Endothelial cell of umbilical vein (primary cell): ENCODE data around the gene PPP2R5D. TPM values are rescaled to one million over a fixed set of nuclear protein-coding genes. Genes with fewer than 3 reads are reported as not detected.
"Not testable (repeated sequence)": the region's sequence is repeated elsewhere in the genome, so short reads cannot be mapped to it uniquely, and the experiment has no call there.

Source experiments
- BruUV-seq: library from RNA; stranded (reverse); fragments of 400-500 nt; replicated peaks from 2 replicates; lab custom pipeline; 2021; lab: Mats Ljungman, UMichigan
- CTCF ChIA-PET: fragments of 300-600, 350-600 bp; sonication (Branson Sonifier 250); formaldehyde crosslinking; loops from one replicate; lab custom pipeline; 2021; ENCODE audit warnings: antibody characterized with exemption, inconsistent platforms; lab: Charles Lee
- POLR2A ChIA-PET: fragments of 300-600, 350-600 bp; sonication (Branson Sonifier 250); formaldehyde crosslinking; loops from one replicate; lab custom pipeline; 2021; ENCODE audit warnings: antibody characterized with exemption, inconsistent platforms; lab: Charles Lee
- DNase-seq: peaks from one replicate; pipeline ENCODE4 v3.0.0-alpha.2; 2011; ENCODE audit warnings: low read depth, low spot score
- FAIRE-seq: peaks from 2 replicates; lab custom pipeline; 2011; peaks lifted over from hg19 to GRCh38; lab: Jason Lieb, UNC
- H2AFZ ChIP-seq: 2 replicates; pipeline ENCODE4 v1.6.0; 2012; ENCODE audit warnings: low read depth, low read length, control low read depth, inconsistent platforms
- H3K27ac ChIP-seq: 2 replicates; pipeline ENCODE4 v1.5.1; 2011; ENCODE audit warnings: low read depth, mild to moderate bottlenecking, control low read depth, low read length, moderate library complexity; ENCODE audit not compliant: insufficient read depth
- H3K27me3 ChIP-seq, 2 experiments: 2 replicates each; pipeline versions ENCODE4 v1.6.0 to v1.6.1; 2011; ENCODE audit warnings: low read length in 2 of 2, mixed read lengths in 1 of 2; ENCODE audit not compliant: control insufficient read depth in 2 of 2, insufficient read depth in 2 of 2
- H3K36me3 ChIP-seq, 2 experiments: 2 replicates in 1 of 2; 3 replicates in 1 of 2; pipeline ENCODE4 v1.5.1; 2011; ENCODE audit warnings: low read length in 2 of 2, mild to moderate bottlenecking in 1 of 2, moderate library complexity in 1 of 2; ENCODE audit not compliant: control insufficient read depth in 2 of 2, insufficient read depth in 2 of 2; ENCODE audit errors: extremely low read depth in 1 of 2
- H3K4me1 ChIP-seq: 3 replicates; pipeline ENCODE4 v1.5.1; 2011; ENCODE audit warnings: mild to moderate bottlenecking, low read length; ENCODE audit not compliant: control insufficient read depth, insufficient read depth; ENCODE audit errors: extremely low read depth
- H3K4me2 ChIP-seq: 2 replicates; pipeline ENCODE4 v1.6.1; 2011; ENCODE audit warnings: low read length, control low read depth, mixed read lengths; ENCODE audit not compliant: insufficient read depth
- H3K4me3 ChIP-seq, 3 experiments: fragments of 200-600 bp in 1 of 3; sonication (generic), shearing (Covaris generic) in 1 of 3; replicated peaks in 1 of 3; 2 replicates each; pipeline ENCODE4 v1.5.1; 2011 to 2016; ENCODE audit warnings: control low read depth in 3 of 3, low read length in 3 of 3, mild to moderate bottlenecking in 2 of 3, inconsistent platforms in 1 of 3, low read depth in 1 of 3, moderate library complexity in 1 of 3; ENCODE audit not compliant: insufficient read depth in 1 of 3
- H3K79me2 ChIP-seq: 2 replicates; pipeline ENCODE4 v1.6.0; 2012; ENCODE audit warnings: low read length, inconsistent platforms; ENCODE audit not compliant: control insufficient read depth, insufficient read depth
- H3K9ac ChIP-seq: replicated peaks from 2 replicates; pipeline ENCODE3; 2011; ENCODE audit warnings: low read length, control low read depth; ENCODE audit not compliant: insufficient read depth; ENCODE audit errors: extremely low read depth
- H3K9me1 ChIP-seq: replicated peaks from 3 replicates; pipeline ENCODE4 v1.6.0; 2011; ENCODE audit warnings: mild to moderate bottlenecking, low read length; ENCODE audit not compliant: control insufficient read depth, insufficient read depth; ENCODE audit errors: extremely low read depth
- H3K9me3 ChIP-seq: replicated peaks from 2 replicates; pipeline ENCODE4 v1.5.1; 2012; ENCODE audit warnings: low read length, inconsistent platforms; ENCODE audit not compliant: control insufficient read depth, insufficient read depth
- H4K20me1 ChIP-seq: replicated peaks from 2 replicates; pipeline ENCODE3; 2011; ENCODE audit warnings: mild to moderate bottlenecking, low read length; ENCODE audit not compliant: control insufficient read depth, insufficient read depth; ENCODE audit errors: extremely low read depth
- CTCF ChIP-seq, 2 donors: IDR thresholded peaks; 1 replicate in 1 of 2; 2 replicates in 1 of 2; pipeline ENCODE4 v1.5.1; 2011; ENCODE audit warnings: low read length in 2 of 2, mild to moderate bottlenecking in 2 of 2, moderate library complexity in 2 of 2, control low read depth in 1 of 2, inconsistent platforms in 1 of 2, low read depth in 1 of 2; ENCODE audit not compliant: insufficient read depth in 1 of 2; ENCODE audit errors: extremely low read depth in 1 of 2
- EZH2 ChIP-seq: IDR thresholded peaks from 2 replicates; pipeline ENCODE4 v1.6.1; 2012; ENCODE audit warnings: borderline replicate concordance, low read depth, mild to moderate bottlenecking, moderate library complexity, low read length, inconsistent platforms; ENCODE audit not compliant: severe bottlenecking
- FOS ChIP-seq: IDR thresholded peaks from 2 replicates; pipeline ENCODE4 v1.6.1; 2011; ENCODE audit warnings: mild to moderate bottlenecking, low read length, moderate library complexity, borderline replicate concordance; ENCODE audit not compliant: insufficient read depth
- GATA2 ChIP-seq: IDR thresholded peaks from 2 replicates; pipeline ENCODE4 v1.7.0; 2011; ENCODE audit warnings: low read depth, mild to moderate bottlenecking, moderate library complexity, mixed read lengths, low read length; ENCODE audit not compliant: insufficient read length, insufficient read depth
- JUN ChIP-seq: IDR thresholded peaks from 2 replicates; pipeline ENCODE4 v1.6.1; 2011; ENCODE audit warnings: borderline replicate concordance, low read depth; ENCODE audit not compliant: insufficient read length, insufficient read depth
- MAX ChIP-seq: IDR thresholded peaks from 2 replicates; pipeline ENCODE4 v1.6.1; 2011; ENCODE audit not compliant: insufficient read depth, insufficient read length
- MYC ChIP-seq: IDR thresholded peaks from one replicate; pipeline ENCODE4 v1.6.1; 2011; ENCODE audit warnings: mild to moderate bottlenecking, low read depth, low read length
- POLR2A ChIP-seq: IDR thresholded peaks from 2 replicates; pipeline ENCODE4 v1.6.1; 2012; ENCODE audit warnings: low read depth, mild to moderate bottlenecking, control low read depth, low read length
- POLR2AphosphoS5 ChIP-seq: IDR thresholded peaks from 2 replicates; pipeline ENCODE4 v1.6.1; 2012; ENCODE audit warnings: low read depth, mild to moderate bottlenecking, control low read depth, low read length, moderate library complexity; ENCODE audit not compliant: insufficient read depth
- dilution Hi-C: fragments of 300-500 bp; cut with MboI; formaldehyde crosslinking; loops from one replicate; pipeline ENCODE4 v1.15.0; 2019; ENCODE audit warnings: low sequenced_read_pairs; ENCODE audit not compliant: extremely low pct_ligation_motif_present
- intact Hi-C: fragments of 100-400 bp; cut with micrococcal nuclease; formaldehyde crosslinking; loops from one replicate; pipeline ENCODE4 v1.10.0; 2022
- polyA plus RNA-seq, 4 experiments: library from polyadenylated mRNA; depleted of rRNA in 3 of 4; stranded (reverse) in 3 of 4; unstranded in 1 of 4; fragments of >200 nt; gene quantifications; 2 replicates each; pipeline versions ENCODE4 v1.2.1 to v1.2.3, GENCODE V29; 2011 to 2012; ENCODE audit warnings: missing spikeins in 1 of 4
- total RNA-seq: library from RNA; stranded (reverse); gene quantifications from 2 replicates; pipeline ENCODE4 v1.2.3, GENCODE V29; 2021

The PPP2R5D gene
- total and polyA plus RNA-seq, 2 donors (not counting 3 experiments of a cell fraction or from before 2014, with no cell fraction given), result 45.5 to 60.2 TPM

GRCh38 chr6:42996513-42996912 lies 12.1 kb downstream of the PPP2R5D start:
- Histone ChIP-seq H3K9me3 (no peaks in the 10 kb centered on the region), H3K27me3 (no peaks in the 10 kb centered on the region), H3K4me3 (no peak overlapping the region), H3K79me2 (no peaks in the 10 kb centered on the region), H3K9me1 (no peaks in the 10 kb centered on the region), H3K4me2 (no peak overlapping the region), H3K27ac (no peak overlapping the region), H2AFZ (no peak overlapping the region), H3K9ac (no peak overlapping the region), H3K36me3 (peaks cover 0 to 3% of the 10 kb centered on the region in 2 experiments), H3K4me1 (no peaks in the 10 kb centered on the region), H4K20me1 (no peaks in the 10 kb centered on the region)
- intact Hi-C loops (no loop called here), dilution Hi-C loops (no loop called here)
- POLR2A ChIA-PET, result interaction anchor here (0.8 to 0.9 kb wide), 2 partner anchors 12 to 17 kb away, joined by 3 to 8 read pairs; partner anchors contain the start of gene PPP2R5D
- CTCF ChIA-PET, result interaction anchor here (0.9 to 1.3 kb wide), 7 partner anchors 8 to 147 kb away, joined by 3 to 7 read pairs (median 3); partner anchors contain the start of gene KLHDC3
- DNase-seq, result no peak
- BruUV-seq, result no TSS peak
- TF ChIP-seq POLR2A (no peak), MYC (no peak), JUN (no peak), POLR2AphosphoS5 (no peak), MAX (no peak), EZH2 (no peak), CTCF (IDR thresholded peaks at IDR 0.05; ENCODE audit: extremely low read depth in 1 of 2, insufficient read depth in 1 of 2, low read depth in 1 of 2, low read length in 2 of 2) (no peak), GATA2 (no peak), FOS (no peak)
- no peak for FAIRE-seq

DNA sequence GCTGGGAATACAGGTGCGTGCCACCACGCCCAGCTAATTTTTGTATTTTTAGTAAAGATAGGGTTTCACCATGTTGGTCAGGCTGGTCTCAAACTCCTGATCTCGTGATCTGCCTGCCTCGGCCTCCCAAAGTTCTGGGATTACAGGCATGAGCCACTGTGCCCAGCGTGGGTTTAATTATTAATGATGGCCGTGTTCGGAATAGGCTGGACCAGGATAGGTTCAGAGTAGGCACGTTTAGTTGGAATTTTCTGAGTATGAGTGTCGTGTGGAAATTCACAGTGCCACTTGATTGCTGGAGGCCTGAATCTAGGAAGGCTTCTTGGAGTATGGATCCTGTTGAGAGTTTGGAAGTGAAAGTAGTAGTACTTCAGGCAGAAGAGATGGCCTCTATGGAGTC lies 13.8 kb downstream of the PPP2R5D start:
- CTCF ChIA-PET, result interaction anchor here (1.5 kb wide), 1 partner anchor 145 kb away, joined by 3 read pairs; no protein-coding TSS in a partner anchor
- POLR2A ChIA-PET, FAIRE-seq: not testable (repeated sequence)

More for the DNA sequence above, 13.8 kb downstream of the PPP2R5D start:
- dilution Hi-C loops, H3K4me2 ChIP-seq, H4K20me1 ChIP-seq, H3K4me1 ChIP-seq, H3K27me3 ChIP-seq, BruUV-seq, H3K79me2 ChIP-seq, H3K36me3 ChIP-seq, H2AFZ ChIP-seq, H3K4me3 ChIP-seq, intact Hi-C loops, H3K9ac ChIP-seq, H3K9me3 ChIP-seq, H3K9me1 ChIP-seq, H3K27ac ChIP-seq, DNase-seq: not testable (repeated sequence)
